DND-41 (cell line): ENCODE measurements around the gene ADCK2.

ENCODE experiments used
- ATAC-seq: fragments of 200-7000 bp; cut with Tn5 transposase; 3 replicates; pipeline ENCODE4 v1.9.1; 2021; ENCODE audit warnings: low read depth; ENCODE audit not compliant: insufficient read depth
- DNase-seq: peaks from one replicate; pipeline ENCODE4 v3.0.0-alpha.2; 2020
- H2AFZ ChIP-seq: 2 replicates; pipeline ENCODE4 v1.6.0; 2012; ENCODE audit warnings: low read depth, low read length
- H3K27ac ChIP-seq: 2 replicates; pipeline ENCODE4 v1.5.1; 2012; ENCODE audit warnings: low read length, inconsistent platforms
- H3K27me3 ChIP-seq: fragments of 200-600 bp; sonication (generic); 2 replicates; pipeline ENCODE4 v1.6.0; 2012; ENCODE audit warnings: low read length, mild to moderate bottlenecking, inconsistent platforms; ENCODE audit not compliant: insufficient read depth, poor library complexity
- H3K36me3 ChIP-seq: 2 replicates; pipeline ENCODE4 v1.5.1; 2012; ENCODE audit warnings: low read length, inconsistent platforms; ENCODE audit not compliant: insufficient read depth
- H3K4me1 ChIP-seq: 2 replicates; pipeline ENCODE4 v1.5.1; 2012; ENCODE audit warnings: mild to moderate bottlenecking, low read length; ENCODE audit not compliant: insufficient read depth
- H3K4me2 ChIP-seq: 2 replicates; pipeline ENCODE4 v1.6.0; 2012; ENCODE audit warnings: mild to moderate bottlenecking, moderate library complexity, low read length, inconsistent platforms; ENCODE audit not compliant: insufficient read depth
- H3K4me3 ChIP-seq, 2 experiments: fragments of 200-600 bp in 1 of 2; shearing (Covaris generic) in 1 of 2; 2 replicates each; pipeline ENCODE4 v1.5.1; 2012 to 2016; ENCODE audit warnings: inconsistent platforms in 2 of 2, low read length in 2 of 2, mild to moderate bottlenecking in 2 of 2, low read depth in 1 of 2, moderate library complexity in 1 of 2
- H3K79me2 ChIP-seq: 2 replicates; pipeline ENCODE4 v1.6.0; 2012; ENCODE audit warnings: low read length, inconsistent platforms; ENCODE audit not compliant: insufficient read depth
- H3K9ac ChIP-seq: 2 replicates; pipeline ENCODE4 v1.6.0; 2012; ENCODE audit warnings: low read depth, mild to moderate bottlenecking, inconsistent platforms, low read length, moderate library complexity
- H3K9me3 ChIP-seq: 2 replicates; pipeline ENCODE4 v1.5.1; 2012; ENCODE audit warnings: low read length, moderate library complexity, mild to moderate bottlenecking, inconsistent platforms; ENCODE audit not compliant: insufficient read depth, severe bottlenecking
- H4K20me1 ChIP-seq: 2 replicates; pipeline ENCODE4 v1.6.0; 2012; ENCODE audit warnings: low read length; ENCODE audit not compliant: insufficient read depth
- EZH2 ChIP-seq: IDR thresholded peaks from 3 replicates; pipeline ENCODE4 v1.6.1; 2012; ENCODE audit warnings: borderline replicate concordance, low read depth, mild to moderate bottlenecking, moderate library complexity, low read length, inconsistent platforms; ENCODE audit not compliant: severe bottlenecking
- TF ChIP-seq, protein P1 (sequence below): IDR thresholded peaks from 2 replicates; pipeline ENCODE4 v1.5.1; 2012; ENCODE audit warnings: borderline replicate concordance, low read length, moderate library complexity, mild to moderate bottlenecking; ENCODE audit not compliant: poor library complexity, severe bottlenecking; ENCODE audit errors: extremely low read depth

The ADCK2 gene

DNA sequence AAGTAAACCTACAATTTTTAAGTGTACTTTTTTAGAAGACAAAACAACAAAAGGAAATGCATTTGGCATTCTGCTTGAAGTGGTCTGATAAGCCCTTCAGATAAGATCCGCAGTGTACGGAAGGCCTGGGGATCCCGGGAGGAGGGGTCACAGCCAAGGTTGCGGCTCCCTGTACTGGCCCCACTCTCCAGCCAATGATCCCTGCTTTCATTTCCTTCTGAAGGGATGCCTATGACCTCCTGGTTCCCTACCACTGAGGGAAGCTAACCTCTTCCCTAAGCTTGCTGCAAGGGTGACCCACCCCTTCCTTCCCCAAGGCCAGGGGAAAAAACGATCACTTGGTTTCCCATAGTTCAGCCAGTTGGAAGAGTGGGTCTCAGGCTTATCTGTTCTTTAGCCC lies 37.4 kb upstream of the ADCK2 start:
- H3K9me3 ChIP-seq, result no peaks in the 10 kb centered on the region
- DNase-seq (no peak), ATAC-seq (no peak)
- H3K27ac ChIP-seq, result no peak overlapping the region
- no peaks in the 10 kb centered on the region for H3K36me3 ChIP-seq
- no peaks in the 10 kb centered on the region for H3K4me1 ChIP-seq
- no peak overlapping the region for H3K4me3 ChIP-seq
- no peaks in the 10 kb centered on the region for H4K20me1 ChIP-seq
- no peaks in the 10 kb centered on the region for H3K79me2 ChIP-seq
- no peak overlapping the region for H2AFZ ChIP-seq
- TF ChIP-seq EZH2, result no peak
- TF ChIP-seq, protein P1, sequence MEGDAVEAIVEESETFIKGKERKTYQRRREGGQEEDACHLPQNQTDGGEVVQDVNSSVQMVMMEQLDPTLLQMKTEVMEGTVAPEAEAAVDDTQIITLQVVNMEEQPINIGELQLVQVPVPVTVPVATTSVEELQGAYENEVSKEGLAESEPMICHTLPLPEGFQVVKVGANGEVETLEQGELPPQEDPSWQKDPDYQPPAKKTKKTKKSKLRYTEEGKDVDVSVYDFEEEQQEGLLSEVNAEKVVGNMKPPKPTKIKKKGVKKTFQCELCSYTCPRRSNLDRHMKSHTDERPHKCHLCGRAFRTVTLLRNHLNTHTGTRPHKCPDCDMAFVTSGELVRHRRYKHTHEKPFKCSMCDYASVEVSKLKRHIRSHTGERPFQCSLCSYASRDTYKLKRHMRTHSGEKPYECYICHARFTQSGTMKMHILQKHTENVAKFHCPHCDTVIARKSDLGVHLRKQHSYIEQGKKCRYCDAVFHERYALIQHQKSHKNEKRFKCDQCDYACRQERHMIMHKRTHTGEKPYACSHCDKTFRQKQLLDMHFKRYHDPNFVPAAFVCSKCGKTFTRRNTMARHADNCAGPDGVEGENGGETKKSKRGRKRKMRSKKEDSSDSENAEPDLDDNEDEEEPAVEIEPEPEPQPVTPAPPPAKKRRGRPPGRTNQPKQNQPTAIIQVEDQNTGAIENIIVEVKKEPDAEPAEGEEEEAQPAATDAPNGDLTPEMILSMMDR, result no peak
- H3K4me2 ChIP-seq, result no peak overlapping the region
- peaks cover 18% of the 10 kb centered on the region for H3K27me3 ChIP-seq
- no peak overlapping the region for H3K9ac ChIP-seq

DNA sequence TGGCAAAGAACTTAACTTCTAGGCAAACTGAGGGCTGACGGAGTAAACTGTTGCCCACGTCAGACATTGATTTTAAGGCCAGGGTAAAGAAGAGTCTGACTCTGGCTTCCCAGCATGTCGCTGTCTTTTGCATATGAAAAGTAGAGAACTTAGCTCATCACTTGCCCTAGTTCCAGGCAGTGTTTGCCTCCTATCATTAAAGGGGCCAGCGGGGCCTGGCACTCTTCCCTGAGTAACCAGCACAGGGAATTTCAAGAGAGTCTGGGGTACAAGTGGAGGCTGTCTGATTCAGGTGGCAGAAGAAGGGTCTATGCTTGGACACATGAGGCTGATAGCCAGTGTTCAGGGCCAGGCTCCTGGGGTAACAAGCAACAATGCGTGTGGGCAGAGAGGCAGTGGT lies 36.9 kb upstream of the ADCK2 start:
- ATAC-seq, result no peak
- Histone ChIP-seq H2AFZ (no peak overlapping the region), H3K27me3 (peaks cover 18% of the 10 kb centered on the region), H3K79me2 (no peaks in the 10 kb centered on the region), H3K9me3 (no peaks in the 10 kb centered on the region), H3K9ac (no peak overlapping the region), H4K20me1 (no peaks in the 10 kb centered on the region), H3K27ac (no peak overlapping the region), H3K4me2 (no peak overlapping the region), H3K4me3 (no peak overlapping the region), H3K4me1 (no peaks in the 10 kb centered on the region), H3K36me3 (no peaks in the 10 kb centered on the region)
- DNase-seq, result no peak
- no peak for TF ChIP-seq EZH2
- TF ChIP-seq, protein P1, result no peak

DNA sequence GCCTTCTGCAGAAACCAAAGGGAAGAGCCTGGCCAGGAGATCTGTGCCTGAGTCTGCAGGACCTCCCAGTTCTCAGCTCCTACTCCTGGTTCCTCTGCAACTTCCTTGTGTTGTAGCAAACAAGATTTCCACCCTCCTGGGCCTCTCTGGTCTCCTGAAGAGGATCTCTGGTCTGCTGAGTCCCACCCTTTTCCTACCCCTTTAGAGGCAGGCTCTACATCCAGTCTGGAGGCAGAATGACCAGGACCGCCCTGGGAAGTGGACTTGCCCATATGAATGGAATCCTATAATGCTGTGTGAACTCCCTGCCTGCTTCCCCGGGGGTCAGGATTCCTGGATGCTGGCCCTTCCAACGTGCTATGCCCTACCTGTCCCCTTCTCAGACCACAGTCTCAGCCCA lies 35.3 kb upstream of the ADCK2 start:
- DNase-seq, result no peak
- H3K27me3 ChIP-seq, result peaks cover 14% of the 10 kb centered on the region
- no peaks in the 10 kb centered on the region for H4K20me1 ChIP-seq
- H3K9ac ChIP-seq, result no peak overlapping the region
- no peaks in the 10 kb centered on the region for H3K36me3 ChIP-seq
- no peak for TF ChIP-seq EZH2
- TF ChIP-seq, protein P1, result no peak
- no peaks in the 10 kb centered on the region for H3K4me1 ChIP-seq
- no peak for ATAC-seq
- no peak overlapping the region for H3K27ac ChIP-seq
- H3K4me2 ChIP-seq, result no peak overlapping the region
- no peak overlapping the region for H2AFZ ChIP-seq
- H3K79me2 ChIP-seq, result no peaks in the 10 kb centered on the region
- no peak overlapping the region for H3K4me3 ChIP-seq
- H3K9me3 ChIP-seq, result no peaks in the 10 kb centered on the region
